Transverse colon (tissue), 4 donors: ENCODE results near the gene CHAD. TPM values are rescaled to one million over a fixed set of nuclear protein-coding genes. Genes with fewer than 3 reads are reported as not detected.

Experiments used
- DNase-seq: peaks from one replicate; pipeline ENCODE4 v3.0.0-alpha.2; 2019
- H3K27ac ChIP-seq, 4 donors: fragments of 200-600 bp; sonication (generic); 2 replicates each; pipeline ENCODE4 v1.5.1; 2016 to 2018; ENCODE audit warnings: inconsistent platforms in 4 of 4
- H3K27me3 ChIP-seq: fragments of 200-600 bp; sonication (generic); 2 replicates; pipeline ENCODE4 v1.5.1; 2017; ENCODE audit warnings: inconsistent platforms
- H3K36me3 ChIP-seq, 4 donors: fragments of 200-600 bp; sonication (generic); 2 replicates each; pipeline ENCODE4 v1.5.1; 2017 to 2019; ENCODE audit warnings: inconsistent platforms in 4 of 4
- H3K4me1 ChIP-seq, 4 donors: fragments of 200-600 bp; sonication (generic); 2 replicates each; pipeline ENCODE4 v1.5.1; 2017 to 2020; ENCODE audit warnings: inconsistent platforms in 4 of 4
- H3K4me3 ChIP-seq, 4 donors: fragments of 200-600 bp; sonication (generic); 1 replicate in 1 of 4; 2 replicates in 3 of 4; pipeline versions ENCODE4 v1.5.1 to v1.6.1; 2017 to 2019; ENCODE audit warnings: inconsistent platforms in 4 of 4
- H3K9me3 ChIP-seq, 2 donors: fragments of 200-600 bp; sonication (generic); 2 replicates each; pipeline ENCODE4 v1.5.1; 2017 to 2019; ENCODE audit warnings: inconsistent platforms in 2 of 2
- CTCF ChIP-seq, 5 experiments: fragments of 200-600 bp in 3 of 5; fragments of 450-650 bp in 2 of 5; sonication (generic) in 3 of 5; IDR thresholded peaks; 1 replicate in 2 of 5; 2 replicates in 3 of 5; pipeline ENCODE4 v1.5.1; 2016 to 2017; ENCODE audit warnings: antibody characterized with exemption in 5 of 5, inconsistent platforms in 3 of 5, mild to moderate bottlenecking in 2 of 5, moderate library complexity in 1 of 5
- EP300 ChIP-seq: sonication (generic); formaldehyde crosslinking; IDR thresholded peaks from one replicate; pipeline ENCODE4 v1.6.1; 2017; ENCODE audit warnings: antibody characterized with exemption, low read depth
- POLR2A ChIP-seq: fragments of 450-650 bp; IDR thresholded peaks from one replicate; pipeline ENCODE4 v1.6.1; 2016; ENCODE audit warnings: antibody characterized with exemption, mild to moderate bottlenecking, moderate library complexity
- POLR2AphosphoS5 ChIP-seq, 3 donors: sonication (generic); formaldehyde crosslinking; IDR thresholded peaks; one replicate each; pipeline ENCODE4 v1.6.1; 2016; ENCODE audit warnings: antibody characterized with exemption in 3 of 3
- WGBS, 2 donors: methylation state at CpG; one replicate each; pipeline ENCODE4 v1.1.5; 2018; ENCODE audit warnings: low coverage in 1 of 2; 5-methylcytosine and 5-hydroxymethylcytosine counted together
- in situ Hi-C, 4 donors: fragments of 200-750 bp; cut with MboI; loops; one replicate each; pipeline versions ENCODE4 v1.15.0 to v1.15.1; 2017; ENCODE audit warnings: low sequenced_read_pairs in 3 of 4, low pct_ligation_motif_present in 1 of 4, low pct_unique_long_range_greater_than_20kb in 1 of 4
- intact Hi-C: fragments of 100-400 bp; cut with DNase I; formaldehyde crosslinking; loops from one replicate; pipeline ENCODE4 v1.15.1; 2023; ENCODE audit warnings: low total_unique reads
- total RNA-seq, 4 donors: library from RNA; depleted of rRNA; stranded (reverse); fragments of >200 nt; gene quantifications; one replicate each; pipeline ENCODE4 v1.1.0, GENCODE V29; 2016

Gene CHAD
- total RNA-seq, 4 donors from 2014 or later: 9.6 to 59.8 (median 19.7) TPM

GRCh38 chr17:50501054-50501453 is 32.4 kb upstream of the CHAD start:
- 29 to 37% methylated on average over 5 of the region's 5 CpGs for WGBS, 2 donors
- DNase-seq: peak; percentile 33
- peak overlapping the region in 2 of 4 donors; percentile 22 to 40 for H3K27ac ChIP-seq

GRCh38 chr17:50499721-50500120 is 31.0 kb upstream of the CHAD start:
- no peak for TF ChIP-seq POLR2A
- no peak for TF ChIP-seq CTCF (IDR thresholded peaks at IDR 0.05)
- Histone ChIP-seq H3K36me3 (no peaks in the 10 kb centered on the region), H3K27me3 (no peaks in the 10 kb centered on the region), H3K9me3 (no peaks in the 10 kb centered on the region), H3K27ac (no peak overlapping the region), H3K4me3 (no peak overlapping the region), H3K4me1 (peaks cover 0 to 20% (median 5%) of the 10 kb centered on the region in 4 donors)
- DNase-seq: no peak
- in situ Hi-C loops (no loop called here), intact Hi-C loops (no loop called here)
- 98 to 100% methylated on average over 2 of the region's 2 CpGs for WGBS, 2 donors

More at GRCh38 chr17:50501054-50501453, 32.4 kb upstream of the CHAD start:
- Histone ChIP-seq H3K9me3 (no peaks in the 10 kb centered on the region), H3K4me1 (peaks cover 0 to 20% (median 5%) of the 10 kb centered on the region in 4 donors), H3K4me3 (no peak overlapping the region), H3K36me3 (no peaks in the 10 kb centered on the region), H3K27me3 (no peaks in the 10 kb centered on the region)
- no peak for TF ChIP-seq POLR2A
- TF ChIP-seq CTCF (IDR thresholded peaks at IDR 0.05): peak in 4 of 5 experiments; percentile 28 to 42 (median 30)
- in situ Hi-C loops (no loop called here), intact Hi-C loops (no loop called here)

- in situ Hi-C loops (no loop called here), intact Hi-C loops (no loop called here)
- Histone ChIP-seq H3K9me3 (no peaks in the 10 kb centered on the region), H3K4me3 (no peak overlapping the region), H3K36me3 (no peaks in the 10 kb centered on the region), H3K27me3 (no peaks in the 10 kb centered on the region), H3K27ac (no peak overlapping the region), H3K4me1 (peaks cover 0 to 17% (median 5%) of the 10 kb centered on the region in 4 donors)
- TF ChIP-seq POLR2A (no peak), EP300 (no peak), CTCF (IDR thresholded peaks at IDR 0.05) (no peak), POLR2AphosphoS5 (IDR thresholded peaks at IDR 0.05) (no peak)
- DNase-seq: no peak
Observed at GRCh38 chr17:50499270-50499669, 30.6 kb upstream of the CHAD start.

- Histone ChIP-seq H3K27me3 (no peaks in the 10 kb centered on the region), H3K4me3 (no peak overlapping the region), H3K36me3 (no peaks in the 10 kb centered on the region), H3K4me1 (peaks cover 0 to 11% (median 5%) of the 10 kb centered on the region in 4 donors), H3K27ac (no peak overlapping the region), H3K9me3 (no peaks in the 10 kb centered on the region)
- DNase-seq: peak; percentile 50
- WGBS, 2 donors: 59% methylated on average over 7 of the region's 7 CpGs; no CpG with 5 or more reads in 1 of the 2 donors
- intact Hi-C loops: no loop called here
- in situ Hi-C loops: no loop called here
- TF ChIP-seq POLR2A (no peak), EP300 (no peak), CTCF (IDR thresholded peaks at IDR 0.05) (no peak), POLR2AphosphoS5 (IDR thresholded peaks at IDR 0.05) (no peak)
Observed at GRCh38 chr17:50498021-50498874, 29.6 kb upstream of the CHAD start.
